HUES48 (cell line): Measurements from ENCODE around the gene ART5.

Experiments
- H3K27ac ChIP-seq: one replicate; pipeline ENCODE4 v1.7.0; 2013; ENCODE audit warnings: low read depth, low read length, inconsistent platforms
- H3K27me3 ChIP-seq: 2 replicates; pipeline ENCODE4 v1.6.1; 2013; ENCODE audit warnings: mild to moderate bottlenecking, low read length; ENCODE audit not compliant: control insufficient read depth, insufficient read depth
- H3K36me3 ChIP-seq: 2 replicates; pipeline ENCODE4 v1.6.1; 2013; ENCODE audit warnings: low read length; ENCODE audit not compliant: control insufficient read depth, insufficient read depth
- H3K4me1 ChIP-seq: 2 replicates; pipeline ENCODE4 v1.6.1; 2013; ENCODE audit warnings: mild to moderate bottlenecking, low read length; ENCODE audit not compliant: control insufficient read depth, insufficient read depth
- H3K4me3 ChIP-seq: 2 replicates; pipeline ENCODE4 v1.5.1; 2013; ENCODE audit warnings: mild to moderate bottlenecking, low read depth, low read length
- H3K9ac ChIP-seq: 2 replicates; pipeline ENCODE4 v1.6.1; 2013; ENCODE audit warnings: mild to moderate bottlenecking, low read depth, low read length, moderate library complexity
- H3K9me3 ChIP-seq: 2 replicates; pipeline ENCODE4 v1.6.1; 2013; ENCODE audit warnings: low read length; ENCODE audit not compliant: control insufficient read depth, insufficient read depth

The ART5 gene

GRCh38 chr11:3669742-3670183, 28.0 kb upstream of the ART5 start:
- Histone ChIP-seq H3K9me3 (no peaks in the 10 kb centered on the region), H3K36me3 (peaks cover 64% of the 10 kb centered on the region), H3K27me3 (no peaks in the 10 kb centered on the region), H3K9ac (no peak overlapping the region), H3K4me3 (no peak overlapping the region), H3K27ac (no peak overlapping the region), H3K4me1 (no peaks in the 10 kb centered on the region)

GRCh38 chr11:3669128-3669527, 27.3 kb upstream of the ART5 start:
- no peaks in the 10 kb centered on the region for H3K4me1 ChIP-seq
- no peaks in the 10 kb centered on the region for H3K9me3 ChIP-seq
- H3K36me3 ChIP-seq: peaks cover 58% of the 10 kb centered on the region
- H3K9ac ChIP-seq: no peak overlapping the region
- H3K4me3 ChIP-seq: no peak overlapping the region
- no peak overlapping the region for H3K27ac ChIP-seq
- no peaks in the 10 kb centered on the region for H3K27me3 ChIP-seq

- Histone ChIP-seq H3K27ac (no peak overlapping the region), H3K36me3 (peaks cover 44% of the 10 kb centered on the region), H3K9me3 (no peaks in the 10 kb centered on the region), H3K4me1 (no peaks in the 10 kb centered on the region), H3K27me3 (no peaks in the 10 kb centered on the region), H3K9ac (no peak overlapping the region), H3K4me3 (no peak overlapping the region)
Observed at GRCh38 chr11:3667149-3668035, 25.6 kb upstream of the ART5 start.

- peaks cover 36% of the 10 kb centered on the region for H3K36me3 ChIP-seq
- no peaks in the 10 kb centered on the region for H3K9me3 ChIP-seq
- no peak overlapping the region for H3K27ac ChIP-seq
- H3K4me3 ChIP-seq: no peak overlapping the region
- no peaks in the 10 kb centered on the region for H3K4me1 ChIP-seq
- H3K9ac ChIP-seq: no peak overlapping the region
- no peaks in the 10 kb centered on the region for H3K27me3 ChIP-seq
Observed at GRCh38 chr11:3666023-3666530, 24.3 kb upstream of the ART5 start.

- H3K27me3 ChIP-seq: no peaks in the 10 kb centered on the region
Observed at GRCh38 chr11:3665336-3666022, 23.7 kb upstream of the ART5 start.

GRCh38 chr11:3664032-3664630, 22.3 kb upstream of the ART5 start:
- H3K9ac ChIP-seq: no peak overlapping the region
- H3K27ac ChIP-seq: no peak overlapping the region
- no peak overlapping the region for H3K4me3 ChIP-seq
- no peaks in the 10 kb centered on the region for H3K4me1 ChIP-seq
- no peaks in the 10 kb centered on the region for H3K9me3 ChIP-seq
- peaks cover 26% of the 10 kb centered on the region for H3K36me3 ChIP-seq
- no peaks in the 10 kb centered on the region for H3K27me3 ChIP-seq

More at GRCh38 chr11:3665336-3666022, 23.7 kb upstream of the ART5 start:
- Histone ChIP-seq H3K27ac (no peak overlapping the region), H3K9ac (no peak overlapping the region), H3K36me3 (peaks cover 33% of the 10 kb centered on the region), H3K9me3 (no peaks in the 10 kb centered on the region), H3K4me1 (no peaks in the 10 kb centered on the region), H3K4me3 (no peak overlapping the region)

GRCh38 chr11:3662856-3663255, 21.1 kb upstream of the ART5 start:
- Histone ChIP-seq H3K27ac (no peak overlapping the region), H3K36me3 (peaks cover 21% of the 10 kb centered on the region; the same call in 1 of the 2 replicates), H3K9ac (no peak overlapping the region), H3K27me3 (no peaks in the 10 kb centered on the region), H3K4me3 (no peak overlapping the region), H3K4me1 (no peaks in the 10 kb centered on the region), H3K9me3 (no peaks in the 10 kb centered on the region)

GRCh38 chr11:3660960-3661359, 19.2 kb upstream of the ART5 start:
- no peaks in the 10 kb centered on the region for H3K9me3 ChIP-seq
- H3K27ac ChIP-seq: no peak overlapping the region
- H3K36me3 ChIP-seq: peaks cover 12% of the 10 kb centered on the region; the same call in 1 of the 2 replicates
- no peak overlapping the region for H3K9ac ChIP-seq
- no peaks in the 10 kb centered on the region for H3K4me1 ChIP-seq
- H3K4me3 ChIP-seq: no peak overlapping the region
- H3K27me3 ChIP-seq: no peaks in the 10 kb centered on the region

- no peaks in the 10 kb centered on the region for H3K9me3 ChIP-seq
- H3K4me3 ChIP-seq: no peak overlapping the region
Observed at GRCh38 chr11:3659595-3660515, 18.1 kb upstream of the ART5 start.

GRCh38 chr11:3658252-3658651, 16.5 kb upstream of the ART5 start:
- Histone ChIP-seq H3K4me1 (no peaks in the 10 kb centered on the region), H3K27me3 (no peaks in the 10 kb centered on the region), H3K36me3 (no peaks in the 10 kb centered on the region), H3K9me3 (no peaks in the 10 kb centered on the region), H3K9ac (no peak overlapping the region), H3K27ac (no peak overlapping the region), H3K4me3 (no peak overlapping the region)

More at GRCh38 chr11:3659595-3660515, 18.1 kb upstream of the ART5 start:
- Histone ChIP-seq H3K27me3 (no peaks in the 10 kb centered on the region), H3K27ac (no peak overlapping the region), H3K9ac (no peak overlapping the region), H3K4me1 (no peaks in the 10 kb centered on the region), H3K36me3 (0 out of 2 replicates have a peak, but pooled peaks cover 2% of the 10 kb centered on the region)
